Measurements from ENCODE around the gene ACTR8.

Gene ACTR8

DNA sequence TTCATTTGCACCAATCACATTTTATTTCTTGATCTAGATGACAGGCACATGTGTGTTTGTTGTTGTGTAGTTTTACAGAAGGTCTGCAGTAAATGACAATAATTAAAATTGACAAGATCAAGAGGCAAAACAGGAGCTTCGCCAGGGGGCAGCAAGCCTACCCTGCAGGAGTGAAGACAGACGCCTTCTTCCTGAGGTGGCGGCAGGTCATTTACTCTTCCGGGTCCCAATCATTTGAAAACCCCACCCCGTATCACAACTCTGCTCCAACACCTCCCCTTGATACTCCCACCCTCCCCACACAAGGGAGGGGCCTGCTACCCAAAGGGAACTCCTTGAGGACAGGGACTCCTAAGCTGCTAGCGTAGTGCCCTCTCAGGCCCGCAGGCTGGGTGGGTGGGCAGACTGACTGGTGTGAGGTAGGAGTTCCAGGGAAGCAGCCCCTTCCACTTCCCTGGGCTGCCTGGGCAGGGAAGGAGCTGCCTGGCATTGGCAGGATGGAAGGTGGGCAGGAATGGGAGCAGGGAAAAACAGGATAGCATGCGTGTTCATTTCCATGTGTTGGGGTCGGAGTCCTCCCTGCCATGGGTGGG, 48.8 kb downstream of the ACTR8 start:
- DNase-seq: no peak

DNA sequence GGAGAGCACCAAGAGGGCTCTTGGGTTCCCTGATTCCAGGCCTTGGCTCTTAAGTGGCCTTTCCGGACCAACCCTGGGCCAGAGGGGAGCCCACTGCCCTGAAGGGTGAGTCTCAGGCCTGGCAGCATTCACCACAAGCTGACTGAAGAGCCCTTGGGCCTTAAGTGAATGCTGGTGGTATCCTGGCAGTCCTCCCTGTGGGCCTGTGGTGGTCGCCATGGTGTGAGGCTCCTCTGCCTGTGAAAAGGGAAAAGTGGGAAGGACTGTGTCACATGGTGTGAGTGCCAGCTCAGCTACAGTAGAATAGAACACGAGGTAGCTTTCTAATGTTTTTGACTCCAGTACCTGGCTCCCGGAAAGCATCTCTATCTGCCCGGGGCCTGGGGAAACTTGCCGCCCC, 51.0 kb downstream of the ACTR8 start:
- DNase-seq: no peak

DNA sequence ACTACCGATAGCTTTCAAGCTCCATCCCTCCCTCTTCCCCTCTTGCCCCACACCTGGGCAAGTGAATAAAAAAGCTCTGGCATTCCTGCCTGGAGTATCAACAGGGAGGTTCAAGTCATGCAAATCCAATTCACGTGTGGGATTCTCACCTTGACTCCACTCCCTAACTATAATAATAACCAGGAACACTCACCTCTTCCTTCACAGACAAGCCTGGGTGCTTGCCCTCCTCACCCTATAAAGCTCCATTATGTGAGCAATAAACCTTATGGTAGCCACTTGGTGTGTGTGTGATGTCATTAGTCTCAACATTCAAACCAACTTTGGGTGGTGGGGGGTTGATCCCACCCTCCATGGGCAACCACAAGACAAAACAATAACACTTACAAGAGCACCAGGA, 52.3 kb downstream of the ACTR8 start:
- no peak for DNase-seq

DNA sequence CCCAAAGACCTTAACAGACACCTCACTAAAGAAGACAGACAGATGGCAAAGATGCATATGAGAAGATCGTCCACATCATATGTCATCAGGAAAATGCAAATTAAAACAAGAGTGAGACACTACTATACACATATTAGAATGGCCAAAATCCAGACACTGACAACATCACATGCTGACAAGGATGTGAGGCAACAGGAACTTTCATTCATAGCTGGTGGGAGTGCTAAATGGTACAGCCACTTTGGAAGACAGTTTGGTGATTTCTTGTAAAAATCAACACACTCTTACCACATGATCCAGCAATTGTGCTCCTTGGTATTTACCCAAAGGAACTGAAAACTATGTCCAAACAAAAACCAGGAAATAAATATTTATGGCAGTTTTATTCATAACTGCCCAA, 53.4 kb downstream of the ACTR8 start:
- DNase-seq: no peak

DNA sequence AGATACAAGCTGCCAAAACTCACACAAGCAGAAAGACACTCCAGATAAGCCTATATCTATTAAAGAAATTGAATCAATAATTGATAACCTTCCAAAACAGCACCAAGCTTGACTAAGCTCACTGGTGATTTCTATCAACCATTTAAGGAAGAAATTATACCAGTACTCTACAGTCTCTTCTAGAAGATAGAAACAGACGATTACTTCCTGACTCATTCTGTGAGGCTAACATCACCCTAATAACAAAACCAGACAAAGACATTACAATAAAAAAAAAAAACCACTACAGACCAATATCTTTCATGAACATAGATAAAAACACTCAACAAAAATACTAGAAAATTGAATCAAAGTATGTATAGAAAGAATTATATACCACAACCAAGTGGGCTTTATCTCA, 55.9 kb downstream of the ACTR8 start:
- DNase-seq: no peak

DNA sequence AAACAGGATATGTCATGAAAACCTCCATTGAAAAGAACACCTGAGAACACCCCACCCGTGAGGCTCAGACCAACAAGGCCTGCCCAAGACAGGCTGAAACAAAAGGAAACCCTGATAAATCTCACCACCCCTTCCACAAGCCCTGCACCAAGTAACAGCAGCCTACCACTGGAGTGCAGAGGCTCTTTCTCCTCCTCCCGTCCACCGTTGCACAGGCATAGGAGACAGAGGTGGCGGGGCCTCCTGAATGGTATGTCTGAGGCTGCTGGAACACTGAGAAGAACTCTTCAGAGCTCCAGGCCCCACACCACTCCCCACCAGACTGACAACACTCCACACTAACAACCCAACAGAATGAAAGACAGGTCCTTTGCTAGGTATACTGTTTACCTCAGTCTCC, 57.2 kb downstream of the ACTR8 start:
- no peak for DNase-seq

DNA sequence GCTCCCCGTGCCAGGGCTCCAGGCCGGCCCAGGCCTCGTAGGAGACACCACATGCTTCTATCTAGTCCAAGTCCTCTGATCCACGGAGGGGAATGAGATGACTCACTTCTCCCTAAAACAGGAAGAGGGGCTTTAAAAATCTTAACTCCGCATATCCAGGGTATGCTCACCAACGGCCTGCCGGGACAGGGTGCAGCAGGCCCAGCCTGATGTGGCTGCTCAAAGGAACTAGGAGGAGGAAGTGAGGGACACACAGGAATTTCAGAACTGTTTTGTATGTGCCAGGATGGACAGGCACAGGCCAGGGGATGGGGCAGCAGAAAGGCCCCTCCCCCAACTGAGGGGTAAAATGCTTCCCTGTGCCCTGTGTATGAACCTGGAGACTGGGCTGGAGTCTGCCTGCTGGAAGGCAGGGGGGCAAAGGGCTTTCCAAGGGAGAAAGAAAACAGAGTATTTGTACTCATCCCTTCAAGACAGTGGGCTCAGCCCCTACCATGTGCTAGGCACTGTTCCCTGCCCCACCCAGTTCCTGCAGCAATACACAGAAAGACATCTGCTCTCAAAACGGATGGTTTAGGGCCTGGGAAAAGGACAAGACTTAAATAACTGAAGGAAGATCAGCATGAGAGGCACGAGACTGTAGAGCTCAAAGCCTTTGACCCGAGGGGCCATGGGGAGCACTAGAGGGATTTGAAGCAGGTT, 57.8 kb downstream of the ACTR8 start:
- no peak for DNase-seq

DNA sequence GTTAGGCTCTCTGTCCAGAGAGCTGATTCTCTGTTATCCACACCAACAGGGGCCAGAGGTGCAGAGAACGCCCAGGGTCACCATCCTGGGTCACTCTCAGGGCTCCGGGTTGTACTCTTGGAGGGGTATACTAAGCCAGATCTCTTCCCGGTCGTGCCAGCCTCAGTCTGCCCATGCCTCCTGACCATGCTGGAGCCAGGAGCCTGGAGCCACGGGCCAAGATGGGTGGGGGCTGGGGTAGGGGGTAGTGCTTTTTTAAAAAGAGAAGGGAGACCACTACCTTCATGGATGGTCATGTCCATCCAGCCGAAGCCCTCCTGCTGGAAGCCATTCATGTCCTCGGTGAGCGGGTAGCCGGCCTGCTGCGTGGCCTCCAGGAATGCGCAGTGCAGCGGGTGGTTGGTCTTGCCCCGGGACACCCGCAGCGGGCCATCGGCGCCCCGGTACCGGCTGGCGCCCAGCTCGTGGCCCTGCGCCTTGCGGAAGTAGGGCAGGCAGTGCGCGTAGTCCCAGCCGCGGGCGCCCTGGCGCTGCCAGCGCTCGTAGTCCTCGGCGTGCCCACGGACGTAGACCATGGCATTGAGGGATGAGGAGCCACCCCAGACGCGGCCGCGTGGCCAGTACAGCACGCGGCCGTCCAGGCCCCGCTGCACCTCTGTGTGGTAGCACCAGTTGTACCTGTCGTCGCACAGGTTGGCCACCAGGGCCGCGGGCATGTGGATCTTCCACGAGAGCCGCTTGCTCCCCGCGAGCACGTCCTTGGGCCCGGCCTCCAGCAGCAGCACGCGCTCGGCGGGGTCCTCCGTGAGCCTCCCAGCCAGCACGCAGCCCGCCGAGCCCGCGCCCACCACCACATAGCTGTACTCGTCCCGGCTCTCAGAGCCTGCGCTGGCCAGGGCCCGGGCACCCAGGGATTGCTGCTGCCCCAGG, 58.7 kb downstream of the ACTR8 start:
- no peak for DNase-seq

DNA sequence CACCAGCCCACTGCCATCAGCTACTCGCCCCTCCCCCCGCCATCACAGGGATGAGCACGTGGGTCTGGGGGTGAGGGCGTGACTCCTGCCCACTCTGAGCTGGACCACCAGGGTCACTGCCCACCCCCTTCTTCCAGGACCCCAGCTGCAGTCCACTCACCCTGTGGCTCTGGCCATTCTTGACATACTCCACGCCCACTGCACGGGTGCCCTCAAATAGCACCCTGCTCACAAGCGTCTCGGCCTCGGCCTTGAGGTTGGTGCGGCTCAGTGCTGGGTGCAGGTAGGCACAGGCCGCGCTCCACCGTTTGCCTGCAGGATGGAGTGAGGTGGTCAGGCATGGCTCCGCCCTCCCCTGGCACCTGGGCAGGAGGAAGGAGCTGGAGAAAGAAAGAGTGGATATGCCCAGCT, 59.6 kb downstream of the ACTR8 start:
- DNase-seq: no peak

DNA sequence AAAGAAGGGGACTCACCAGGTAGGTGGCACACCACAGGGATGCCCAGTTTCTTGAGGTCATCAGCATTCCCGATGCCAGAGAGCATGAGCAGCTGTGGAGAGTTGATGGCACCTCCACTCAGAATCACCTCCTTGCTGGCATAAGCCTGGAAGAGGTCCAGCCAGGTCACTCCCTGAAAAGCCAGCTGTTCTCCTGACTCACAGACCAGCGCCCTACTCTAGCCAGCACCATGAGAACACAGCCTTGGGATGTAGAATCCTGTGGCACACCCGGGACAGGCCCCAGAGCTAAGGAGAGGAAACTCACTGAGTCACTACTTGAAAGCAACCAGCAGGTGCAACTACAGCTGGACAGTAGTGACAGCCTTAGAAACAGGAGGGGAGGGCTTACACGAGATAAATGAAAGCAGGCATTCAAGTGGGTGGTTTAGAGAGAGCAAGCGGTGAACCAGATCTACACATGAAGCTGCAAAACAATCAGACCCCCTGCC, 60.3 kb downstream of the ACTR8 start:
- DNase-seq: peak; percentile 28

DNA sequence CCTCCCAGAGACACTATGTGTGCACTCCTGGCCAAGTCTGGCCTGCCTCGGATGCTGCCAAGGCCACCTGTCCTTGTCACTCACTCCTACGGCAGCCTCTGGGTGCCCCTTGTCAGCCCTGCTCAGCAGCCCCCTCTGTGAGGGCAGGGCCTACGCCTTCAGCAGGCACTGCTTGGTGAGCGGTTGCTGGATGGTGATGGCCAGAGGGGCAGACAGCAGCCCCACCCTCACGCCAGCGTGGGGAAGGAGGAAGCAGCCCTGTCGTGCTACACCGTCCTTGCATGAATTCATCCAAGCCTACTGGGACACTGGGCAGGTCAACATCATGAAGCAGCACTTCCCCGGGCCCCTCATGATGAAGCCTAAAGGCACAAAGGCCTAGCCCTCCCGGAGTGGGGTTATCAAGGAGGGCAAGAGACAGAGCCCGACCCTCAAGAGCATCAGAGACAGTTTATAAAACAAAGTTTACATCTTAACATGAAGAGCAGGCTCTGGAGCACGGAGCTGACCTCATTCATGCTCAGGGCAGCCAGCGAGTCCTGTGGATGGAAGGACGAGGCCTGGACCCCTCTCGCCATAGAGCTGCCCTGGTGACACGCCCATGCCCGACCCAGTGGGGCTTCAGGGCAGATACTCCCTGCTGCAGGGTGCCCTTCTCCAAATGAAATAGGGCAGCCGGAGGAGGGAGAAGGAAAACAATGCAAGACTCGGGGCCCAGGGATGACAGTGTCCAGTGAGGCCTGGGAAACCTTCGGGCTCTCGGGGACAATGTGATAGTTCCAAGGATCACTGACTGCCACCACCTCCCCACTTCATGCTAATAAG, 61.0 kb downstream of the ACTR8 start:
- DNase-seq: no peak

DNA sequence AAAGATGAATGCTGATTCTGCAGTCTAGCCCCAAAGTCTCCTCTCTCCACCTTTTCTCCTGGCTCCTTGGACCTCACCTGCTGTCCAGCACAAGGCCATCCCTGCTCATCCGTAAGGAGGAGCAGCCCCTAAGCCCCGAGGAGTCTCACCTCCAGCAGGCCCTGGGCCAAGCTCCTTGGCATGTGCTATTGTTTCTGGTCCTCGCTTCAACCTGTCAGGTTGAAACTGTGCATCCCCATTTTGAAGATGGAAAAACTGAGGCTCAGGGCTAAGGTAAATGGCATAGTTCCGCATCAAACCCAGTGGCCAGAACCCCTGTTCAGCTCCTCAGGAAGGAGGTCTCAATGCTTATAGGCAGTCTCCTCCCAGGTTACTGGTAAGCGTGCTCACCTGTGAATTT, 61.9 kb downstream of the ACTR8 start:
- no peak for DNase-seq

DNA sequence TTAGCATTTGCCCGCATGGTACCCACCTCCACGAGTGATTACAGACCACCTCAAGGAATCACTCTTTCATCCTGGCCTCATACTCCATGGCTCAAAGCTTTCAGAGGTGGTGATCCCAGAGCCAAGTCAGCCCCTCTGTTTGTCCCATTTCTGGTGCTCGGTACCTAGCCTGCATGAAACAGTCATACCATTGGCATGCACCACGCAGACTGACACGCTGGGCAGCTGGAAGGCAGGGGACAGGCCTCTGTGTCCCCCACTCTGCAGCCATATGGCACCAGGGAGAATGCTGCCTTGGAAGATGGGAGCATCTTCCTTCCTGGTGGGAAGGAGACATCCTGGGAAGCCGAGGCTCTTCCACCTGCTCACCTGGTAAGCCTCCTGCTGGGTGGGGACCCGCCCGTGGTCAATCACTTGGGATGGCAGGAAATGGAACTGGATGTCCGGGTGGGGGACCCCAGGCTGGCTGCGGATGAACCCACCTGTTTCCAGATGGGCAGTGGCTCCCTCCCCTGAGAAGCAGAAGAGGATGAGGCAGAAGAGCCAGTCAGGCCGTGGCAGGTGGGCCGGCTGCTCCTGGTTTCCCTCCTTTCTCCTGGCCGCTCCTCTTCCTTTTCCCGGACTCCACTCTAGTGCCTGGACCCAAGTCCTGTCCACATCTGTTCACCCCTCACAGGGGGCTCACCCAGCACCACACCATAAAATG, 62.6 kb downstream of the ACTR8 start:
- no peak for DNase-seq

DNA sequence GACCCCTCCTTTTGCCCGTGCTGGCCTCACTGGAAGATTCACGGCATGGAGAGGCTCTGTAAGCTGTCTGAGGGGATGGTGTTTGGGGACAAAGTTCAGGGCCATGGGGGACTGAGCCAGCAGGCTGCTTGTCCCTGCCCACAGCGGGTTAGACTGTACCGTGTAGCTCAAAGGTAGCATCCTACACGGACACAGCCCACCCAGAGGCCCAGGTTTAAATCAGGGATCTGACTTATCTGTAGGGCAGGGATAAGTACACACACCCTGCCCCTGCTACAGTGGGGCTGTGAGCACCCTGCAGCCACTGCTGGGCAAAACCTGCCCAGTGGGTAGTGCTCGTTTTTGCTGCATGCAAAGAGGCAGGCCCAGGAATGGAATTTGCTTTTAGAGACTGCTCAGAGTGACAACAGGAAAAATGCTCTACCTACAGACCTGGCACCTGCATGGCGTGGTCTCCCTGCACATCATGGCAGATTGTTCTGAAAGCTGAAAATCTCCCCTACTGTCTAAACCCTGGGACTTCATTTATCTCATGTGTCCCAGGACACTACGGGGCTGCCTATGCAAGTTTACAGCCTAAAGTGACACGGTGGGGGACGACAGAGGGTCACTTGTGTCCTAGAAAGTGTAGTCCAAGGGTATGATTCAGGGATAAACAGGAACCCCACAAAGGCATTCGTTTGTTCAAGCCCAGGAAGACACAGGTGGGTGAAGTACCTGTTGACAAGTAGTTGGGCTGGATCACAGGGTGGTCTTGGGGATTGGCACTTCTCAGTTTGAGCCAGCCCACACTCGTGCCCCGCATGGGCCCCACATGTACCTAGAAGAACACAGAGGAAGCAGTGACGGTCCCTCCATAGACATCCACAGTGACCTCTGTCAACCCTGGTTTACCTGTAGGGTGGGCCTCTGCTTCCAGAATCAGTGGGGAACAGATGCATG, 63.5 kb downstream of the ACTR8 start:
- DNase-seq: no peak

DNA sequence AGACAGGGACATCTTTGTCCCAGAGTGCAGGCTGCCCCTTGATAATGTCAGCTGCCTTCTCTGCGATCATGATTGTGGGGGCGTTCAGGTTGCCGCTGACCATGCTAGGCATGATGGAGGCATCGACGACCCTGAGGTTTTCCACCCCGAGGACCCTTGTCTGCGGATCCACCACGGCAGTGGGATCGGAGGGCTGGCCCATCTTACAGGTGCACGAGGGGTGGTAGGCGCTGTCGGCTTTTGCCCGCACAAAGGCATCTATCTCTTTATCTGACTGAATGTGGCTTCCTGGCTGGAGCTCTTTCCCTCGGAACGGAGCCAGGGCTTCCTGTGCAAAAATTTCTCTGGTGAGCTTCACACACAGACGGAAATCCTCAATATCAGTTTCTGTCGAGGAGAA, 64.1 kb downstream of the ACTR8 start:
- DNase-seq: no peak

DNA sequence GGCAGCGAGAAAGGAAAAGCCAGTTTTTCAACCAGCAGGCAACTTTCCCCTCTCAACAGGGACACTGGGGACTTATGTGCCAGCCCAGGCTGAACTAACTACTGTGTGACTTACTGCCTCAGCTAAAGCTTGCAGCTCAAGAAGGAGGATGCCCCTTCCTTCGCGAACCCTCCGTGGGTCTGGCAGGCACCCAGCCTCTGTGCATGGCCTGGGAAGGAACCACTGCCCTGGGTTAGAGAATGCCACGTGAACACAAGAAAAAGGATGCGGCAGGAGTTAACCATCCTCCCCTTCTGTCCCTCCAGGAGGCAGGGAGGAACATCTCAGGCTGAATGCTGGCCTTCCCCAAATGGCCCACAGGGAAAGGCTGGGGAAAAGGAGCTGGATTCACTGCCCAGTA, 64.7 kb downstream of the ACTR8 start:
- DNase-seq: no peak
